ENCODE results near the gene EPS15. TPM values are rescaled to one million over a fixed set of nuclear protein-coding genes. Genes with fewer than 3 reads are reported as not detected.

Gene EPS15
- total and polyA plus RNA-seq, 2 of the 8 experiments (the other 6 are each of a cell fraction or from before 2014, with no cell fraction given): 15.9 to 57.2 TPM

GRCh38 chr1:51535006-51535592 is 16.0 kb upstream of the EPS15 start:
- Histone ChIP-seq H2BK120ac (replicated peaks; ENCODE audit: low read depth, low read length) (no peak overlapping the region), H4K91ac (replicated peaks; ENCODE audit: insufficient read length, low read length) (no peak overlapping the region), H3K79me2 (ENCODE audit: control insufficient read depth in 1 of 2, insufficient read depth in 2 of 2, low read length in 2 of 2) (no peaks in the 10 kb centered on the region), H3K36me3 (ENCODE audit: control insufficient read depth in 2 of 4, insufficient read depth in 4 of 4, low read length in 3 of 4) (no peaks in the 10 kb centered on the region), H2BK20ac (ENCODE audit: low read length) (no peak overlapping the region), H2AK5ac (ENCODE audit: low read depth, low read length) (no peak overlapping the region), H2BK5ac (ENCODE audit: low read depth, low read length) (no peak overlapping the region), H4K20me1 (replicated peaks in 1 of 2; ENCODE audit: control insufficient read depth in 1 of 2, insufficient read depth in 2 of 2, low read length in 2 of 2) (no peaks in the 10 kb centered on the region), H3K4me2 (ENCODE audit: insufficient read depth in 1 of 2, low read depth in 2 of 2, low read length in 2 of 2) (no peak overlapping the region), H4K8ac (ENCODE audit: extremely low read depth, insufficient read depth, low read length) (no peak overlapping the region), H3K4me3 (ENCODE audit: extremely low read depth in 1 of 4, insufficient read depth in 2 of 4, low read depth in 3 of 4, low read length in 4 of 4) (no peak overlapping the region), H2BK12ac (ENCODE audit: low read depth, low read length) (no peak overlapping the region), H2BK15ac (ENCODE audit: low read length) (no peak overlapping the region), H3K9me3 (ENCODE audit: insufficient read depth in 2 of 2, low read depth in 1 of 2, low read length in 1 of 2) (peaks cover 0 to 2% of the 10 kb centered on the region in 2 experiments; a peak in 1 of 4 replicates), H3K4me1 (replicated peaks in 1 of 4; ENCODE audit: control insufficient read depth in 3 of 4, insufficient read depth in 4 of 4, low read length in 3 of 4) (no peaks in the 10 kb centered on the region), H3K27me3 (replicated peaks in 1 of 4; ENCODE audit: control insufficient read depth in 3 of 4, extremely low read depth in 1 of 4, insufficient read depth in 3 of 4, low read length in 3 of 4) (no peaks in the 10 kb centered on the region), H3K18ac (ENCODE audit: extremely low read depth, low read length) (no peak overlapping the region), H4K5ac (ENCODE audit: insufficient read length, low read depth, low read length) (no peak overlapping the region), H3K56ac (replicated peaks; ENCODE audit: insufficient read length, low read depth, low read length) (no peak overlapping the region), H2AFZ (ENCODE audit: low read length) (peak overlapping the region; percentile 65), H3K4ac (replicated peaks; ENCODE audit: insufficient read length, low read depth, low read length) (no peak overlapping the region), H3K79me1 (ENCODE audit: low read depth, low read length) (no peaks in the 10 kb centered on the region), H3K14ac (ENCODE audit: insufficient read length) (no peak overlapping the region), H3K23me2 (ENCODE audit: low read depth, low read length) (no peaks in the 10 kb centered on the region), H3K23ac (ENCODE audit: insufficient read length) (no peak overlapping the region), H3K27ac (ENCODE audit: low read depth, low read length) (no peak overlapping the region), H3K9ac (replicated peaks in 1 of 4; ENCODE audit: extremely low read depth in 1 of 4, low read depth in 3 of 4, low read length in 3 of 4) (no peak overlapping the region)
- TF ChIP-seq HDAC6 (IDR thresholded peaks at IDR 0.05; ENCODE audit: low read depth, low read length) (no peak), RAD21 (IDR thresholded peaks at IDR 0.05 in 1 of 2, conservative IDR thresholded peaks at IDR 0.05 in 1 of 2; ENCODE audit: low read depth in 2 of 2, low read length in 2 of 2) (peak; percentile 74 to 78), CTCF (IDR thresholded peaks at IDR 0.05; ENCODE audit: control extremely low read depth in 1 of 3, insufficient read depth in 1 of 3, low read depth in 1 of 3, low read length in 3 of 3) (peak in 2 of 3 experiments; percentile 63 to 76; a peak in 3 of 4 replicates)
- peak in 1 of 2 experiments; percentile 54 for DNase-seq (ENCODE audit: low read depth in 1 of 2, low spot score in 2 of 2)
- CTCF ChIA-PET (ENCODE audit: partially characterized antibody): interaction anchor here (0.7 to 3.9 kb wide), 11 partner anchors 9 to 239 kb away, joined by 3 to 13 read pairs (median 6); no protein-coding TSS in a partner anchor
- POLR2A ChIA-PET (ENCODE audit: partially characterized antibody): interaction anchor here (1.7 kb wide), 1 partner anchor 112 kb away, joined by 5 read pairs; no protein-coding TSS in a partner anchor
- WGBS, 2 experiments (ENCODE audit: extremely low coverage in 1 of 2, insufficient coverage in 1 of 2, insufficient read length in 1 of 2, insufficient replicate concordance in 2 of 2, low coverage in 1 of 2, low lambda C conversion rate in 2 of 2, missing lambda C conversion rate in 1 of 2): 60% methylated on average over 3 of the region's 3 CpGs; no CpG with 5 or more reads in 1 of the 2 experiments
- FAIRE-seq: peak; percentile 76

Data from H1 (cell line).